Fibroblast of pulmonary artery (primary cell): ENCODE measurements around the gene A2M.

Source experiments
- DNase-seq: peaks from one replicate; pipeline ENCODE4 v3.0.0-alpha.2; 2010; ENCODE audit warnings: low read depth
- H3K4me3 ChIP-seq: replicated peaks from 2 replicates; pipeline ENCODE4 v1.5.1; 2011; ENCODE audit warnings: low read depth, mild to moderate bottlenecking, control low read depth, low read length, moderate library complexity
- CTCF ChIP-seq: IDR thresholded peaks from 2 replicates; pipeline ENCODE4 v1.5.1; 2011; ENCODE audit warnings: mild to moderate bottlenecking, control low read depth, low read length, inconsistent platforms; ENCODE audit errors: missing control alignments

The A2M gene

DNA sequence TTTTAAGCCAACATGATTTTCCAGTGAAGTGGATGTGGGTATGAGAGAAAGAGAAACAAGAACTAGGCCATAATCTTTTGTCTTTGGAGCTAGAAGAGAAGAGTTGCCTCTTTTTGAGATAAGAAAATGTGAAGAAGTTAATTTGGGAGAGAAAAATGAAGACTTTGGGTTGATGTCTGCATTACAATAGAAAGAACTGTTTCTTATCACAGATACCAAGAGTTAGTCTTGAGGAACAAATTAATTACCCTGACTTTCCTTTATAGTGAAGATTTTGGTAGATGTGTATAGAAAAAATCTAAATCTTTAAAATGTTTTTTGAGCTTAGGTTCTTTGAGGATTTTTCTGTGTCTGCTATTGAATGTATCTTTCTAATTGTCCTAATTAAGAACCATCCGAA, 4.2 kb downstream of the A2M start:
- H3K4me3 ChIP-seq, result no peak overlapping the region
- no peak for DNase-seq
- no peak for TF ChIP-seq CTCF

GRCh38 chr12:9109737-9110491, 5.8 kb downstream of the A2M start:
- DNase-seq, result no peak
- no peak for TF ChIP-seq CTCF
- H3K4me3 ChIP-seq, result no peak overlapping the region

DNA sequence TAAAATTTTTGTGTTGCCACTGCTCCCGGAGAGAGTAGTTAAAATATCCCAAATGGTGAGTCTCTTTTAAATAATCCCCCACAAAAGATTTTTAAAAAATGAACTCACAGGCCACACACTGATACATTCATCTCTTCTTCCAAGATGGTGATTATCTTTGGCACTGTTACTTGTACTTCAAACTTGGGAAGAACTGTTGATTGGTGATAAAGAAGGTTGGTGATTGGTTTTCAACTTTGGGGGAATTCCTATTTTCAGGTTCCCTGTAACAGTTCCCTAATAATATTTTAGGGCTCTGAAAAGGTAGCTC, 6.6 kb downstream of the A2M start:
- no peak for DNase-seq
- H3K4me3 ChIP-seq, result no peak overlapping the region
- TF ChIP-seq CTCF, result no peak

DNA sequence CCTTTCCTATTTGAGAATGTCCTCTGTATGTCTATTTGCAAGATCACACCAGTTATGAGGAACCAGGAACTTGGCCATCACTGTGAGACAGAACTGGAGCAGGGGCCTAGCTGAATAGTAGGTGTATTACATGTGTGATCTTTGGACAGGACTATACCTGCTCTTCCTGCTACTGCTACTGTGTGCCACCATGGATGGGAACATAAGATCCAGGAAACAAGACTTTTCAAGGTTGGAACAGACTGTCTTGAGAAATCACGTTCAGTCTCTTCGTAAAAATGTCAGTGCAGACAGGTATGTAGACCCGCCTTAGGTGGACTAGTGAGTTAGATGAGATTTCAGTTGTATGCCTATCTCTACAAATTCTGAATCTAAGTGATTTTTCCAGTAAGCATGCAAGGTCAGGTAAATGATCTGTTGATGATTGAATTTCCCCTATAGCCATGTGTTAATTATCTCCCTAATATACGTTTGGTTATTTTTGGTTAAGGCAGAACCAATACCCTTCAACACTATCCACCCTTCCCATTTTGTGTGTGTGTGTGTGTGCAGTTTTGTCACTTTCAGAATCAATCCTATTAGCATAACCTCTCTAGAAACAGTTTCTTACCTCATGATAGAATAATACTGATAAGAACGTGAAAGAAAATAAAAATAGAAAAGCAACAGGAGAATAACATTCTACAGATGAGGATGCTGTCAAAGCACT, 7.1 kb downstream of the A2M start:
- no peak for DNase-seq
- no peak for TF ChIP-seq CTCF
- H3K4me3 ChIP-seq, result no peak overlapping the region

DNA sequence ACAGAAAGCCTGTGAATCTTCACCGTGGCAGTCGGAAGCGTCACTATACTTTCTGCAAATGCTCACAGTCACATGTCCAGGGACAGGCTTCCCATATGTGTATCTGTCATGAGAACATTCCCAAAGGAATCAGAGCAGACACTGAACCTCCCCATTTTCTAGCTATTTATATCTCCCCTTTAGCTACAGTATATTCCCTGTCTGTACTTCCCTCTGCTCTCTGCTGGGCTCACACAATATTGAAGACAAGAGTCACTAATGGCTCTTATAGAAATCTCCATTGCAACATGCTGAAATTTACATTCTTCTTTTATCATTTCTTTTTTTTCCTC, 8.2 kb downstream of the A2M start:
- no peak for TF ChIP-seq CTCF
- no peak overlapping the region for H3K4me3 ChIP-seq
- no peak for DNase-seq

- no peak for TF ChIP-seq CTCF
- H3K4me3 ChIP-seq, result no peak overlapping the region
- no peak for DNase-seq
These were observed 8.8 kb downstream of the A2M start for GRCh38 chr12:9106610-9107541.
